Trophoblast cell (in vitro differentiated cells and primary cell): Measurements from ENCODE around the gene MTCH1.

Source experiments
- DNase-seq, 2 donors: peaks; one replicate each; pipeline ENCODE4 v3.0.0-alpha.2; 2016
- H2AFZ ChIP-seq: 2 replicates; pipeline ENCODE4 v1.6.1; 2013; ENCODE audit warnings: low read length, moderate library complexity, mild to moderate bottlenecking; ENCODE audit not compliant: insufficient read depth, poor library complexity
- H2AK5ac ChIP-seq: 2 replicates; pipeline ENCODE4 v1.6.1; 2013; ENCODE audit warnings: mild to moderate bottlenecking, low read length
- H2BK120ac ChIP-seq: 2 replicates; pipeline ENCODE4 v1.6.1; 2013; ENCODE audit warnings: low read length, mild to moderate bottlenecking, moderate library complexity; ENCODE audit not compliant: insufficient read depth, poor library complexity
- H2BK12ac ChIP-seq: 2 replicates; pipeline ENCODE4 v1.6.1; 2013; ENCODE audit warnings: mild to moderate bottlenecking, low read length, moderate library complexity
- H2BK5ac ChIP-seq: 2 replicates; pipeline ENCODE4 v1.6.1; 2013; ENCODE audit warnings: low read length, low read depth, moderate library complexity, mild to moderate bottlenecking; ENCODE audit not compliant: poor library complexity
- H3K14ac ChIP-seq: 2 replicates; pipeline ENCODE4 v1.6.1; 2013; ENCODE audit warnings: mild to moderate bottlenecking, low read length
- H3K18ac ChIP-seq: 2 replicates; pipeline ENCODE4 v1.6.1; 2013; ENCODE audit warnings: mild to moderate bottlenecking, low read length
- H3K23ac ChIP-seq: 2 replicates; pipeline ENCODE4 v1.6.1; 2013; ENCODE audit warnings: low read length
- H3K27ac ChIP-seq: 2 replicates; pipeline ENCODE4 v1.5.1; 2013; ENCODE audit warnings: low read depth, mild to moderate bottlenecking, inconsistent platforms, low read length, moderate library complexity
- H3K27me3 ChIP-seq: 2 replicates; pipeline ENCODE4 v1.6.1; 2013; ENCODE audit warnings: inconsistent platforms, mild to moderate bottlenecking, low read length, moderate library complexity; ENCODE audit not compliant: insufficient read depth
- H3K36me3 ChIP-seq, 2 experiments: 1 replicate in 1 of 2; 2 replicates in 1 of 2; pipeline ENCODE4 v1.6.1; 2013; ENCODE audit warnings: low read length in 2 of 2, mild to moderate bottlenecking in 2 of 2, moderate library complexity in 1 of 2; ENCODE audit not compliant: insufficient read depth in 2 of 2, control insufficient read depth in 1 of 2
- H3K4ac ChIP-seq: 2 replicates; pipeline ENCODE4 v1.6.1; 2013; ENCODE audit warnings: low read depth, mild to moderate bottlenecking, low read length, moderate library complexity
- H3K4me1 ChIP-seq, 2 experiments: 1 replicate in 1 of 2; 2 replicates in 1 of 2; pipeline ENCODE4 v1.6.1; 2013; ENCODE audit warnings: low read length in 2 of 2, mild to moderate bottlenecking in 2 of 2, moderate library complexity in 1 of 2; ENCODE audit not compliant: insufficient read depth in 2 of 2, control insufficient read depth in 1 of 2
- H3K4me2 ChIP-seq: 2 replicates; pipeline ENCODE4 v1.6.1; 2013; ENCODE audit warnings: inconsistent platforms, mild to moderate bottlenecking, low read length, moderate library complexity
- H3K4me3 ChIP-seq: 2 replicates; pipeline ENCODE4 v1.5.1; 2013; ENCODE audit warnings: mild to moderate bottlenecking, low read depth, low read length, inconsistent platforms
- H3K79me1 ChIP-seq: one replicate; pipeline ENCODE4 v1.6.1; 2013; ENCODE audit warnings: low read length
- H3K79me2 ChIP-seq: 2 replicates; pipeline ENCODE4 v1.6.1; 2013; ENCODE audit warnings: low read length, mild to moderate bottlenecking; ENCODE audit not compliant: control insufficient read depth, insufficient read depth, poor library complexity
- H3K9ac ChIP-seq: 2 replicates; pipeline ENCODE4 v1.6.1; 2013; ENCODE audit warnings: mild to moderate bottlenecking, low read length
- H3K9me3 ChIP-seq: 2 replicates; pipeline ENCODE4 v1.6.1; 2013; ENCODE audit warnings: low read depth, mild to moderate bottlenecking, control low read depth, inconsistent platforms, low read length; ENCODE audit not compliant: insufficient read depth
- H4K12ac ChIP-seq: 2 replicates; pipeline ENCODE4 v1.6.1; 2013; ENCODE audit warnings: low read depth, mild to moderate bottlenecking, low read length, moderate library complexity
- H4K8ac ChIP-seq: 2 replicates; pipeline ENCODE4 v1.6.1; 2013; ENCODE audit warnings: low read depth, mild to moderate bottlenecking, low read length, moderate library complexity
- H4K91ac ChIP-seq: one replicate; pipeline ENCODE4 v1.6.1; 2013; ENCODE audit warnings: low read depth, mild to moderate bottlenecking, low read length, moderate library complexity
- WGBS: extraction: QIAGEN DNeasy Blood & Tissue Kit; methylation state at CpG from one replicate; pipeline ENCODE4 v1.1.7; 2013; ENCODE audit warnings: missing lambda C conversion rate; ENCODE audit not compliant: insufficient read length, insufficient coverage; ENCODE audit errors: extremely low coverage; 5-methylcytosine and 5-hydroxymethylcytosine counted together

MTCH1 gene

DNA sequence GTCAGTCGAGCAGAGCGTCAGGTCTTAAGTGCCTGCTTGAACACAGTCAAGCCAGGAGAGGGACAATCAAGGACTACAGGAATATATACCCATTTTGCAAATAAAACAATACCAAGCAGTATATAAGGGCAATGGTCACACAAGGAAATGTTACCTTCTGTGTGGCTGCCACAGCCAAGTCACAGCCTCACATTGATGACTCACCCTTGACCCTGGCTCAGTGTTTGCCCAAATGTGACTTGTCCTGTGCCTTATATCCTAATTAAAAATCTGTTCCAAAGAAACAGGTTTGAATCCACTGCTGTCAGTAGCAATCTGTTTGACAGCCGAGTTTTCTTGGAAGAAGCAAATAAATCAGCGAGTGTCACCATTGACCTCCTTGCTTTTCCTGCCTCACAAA is 65.9 kb downstream of the MTCH1 start:
- Histone ChIP-seq H4K12ac (no peak overlapping the region), H3K4me2 (no peak overlapping the region), H3K9me3 (no peaks in the 10 kb centered on the region), H3K27ac (no peak overlapping the region), H3K9ac (no peak overlapping the region), H3K79me2 (no peaks in the 10 kb centered on the region), H2BK12ac (no peak overlapping the region), H2AK5ac (no peak overlapping the region), H2BK5ac (no peak overlapping the region), H3K23ac (no peak overlapping the region), H3K18ac (no peak overlapping the region), H4K91ac (no peak overlapping the region), H3K14ac (no peak overlapping the region), H2BK120ac (no peak overlapping the region), H3K79me1 (no peaks in the 10 kb centered on the region), H3K36me3 (peaks cover 12 to 20% of the 10 kb centered on the region in 2 experiments), H3K4me3 (no peak overlapping the region), H3K4me1 (peaks cover 4 to 7% of the 10 kb centered on the region in 2 experiments), H2AFZ (no peak overlapping the region), H3K27me3 (no peaks in the 10 kb centered on the region), H3K4ac (no peak overlapping the region), H4K8ac (no peak overlapping the region)
- WGBS: no CpG with 5 or more reads among the region's 4 CpGs
- no peak for DNase-seq
